Activated naive CD4-positive, alpha-beta T cell treated with Interleukin-2 at 50 U/mL for 16 hours (primary cell): Measurements from ENCODE around the gene KBTBD2.
"Not testable (repeated sequence)": the region's sequence is repeated elsewhere in the genome, so short reads cannot be mapped to it uniquely, and the experiment has no call there.

ENCODE experiments used
- DNase-seq: peaks from one replicate; pipeline ENCODE4 v3.0.0-alpha.2; 2020

KBTBD2 gene

GRCh38 chr7:32848655-32849054 lies 42.9 kb downstream of the KBTBD2 start:
- not testable (repeated sequence) for DNase-seq

GRCh38 chr7:32846630-32847225 lies 44.8 kb downstream of the KBTBD2 start:
- peak; percentile 87 for DNase-seq

DNA sequence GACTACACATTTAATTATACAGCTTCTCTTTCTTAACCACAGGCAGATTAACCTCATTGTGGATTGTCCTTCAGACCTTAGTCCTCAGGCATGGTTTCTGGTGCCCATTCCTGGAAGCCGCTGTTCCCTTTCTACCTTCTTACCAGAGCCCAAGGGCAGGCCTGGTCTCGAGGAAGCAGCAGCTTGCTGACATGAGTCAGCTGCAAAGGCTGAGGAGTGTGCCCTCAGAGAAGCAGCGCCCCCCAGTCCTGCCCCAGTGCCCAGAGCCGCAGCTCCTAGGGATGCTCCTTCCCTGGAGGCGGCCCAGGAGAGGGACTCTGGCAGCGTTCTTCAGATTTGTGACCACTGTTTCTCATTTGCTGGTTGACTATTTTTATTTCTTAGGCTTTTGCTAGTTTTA lies 46.8 kb downstream of the KBTBD2 start:
- not testable (repeated sequence) for DNase-seq

DNA sequence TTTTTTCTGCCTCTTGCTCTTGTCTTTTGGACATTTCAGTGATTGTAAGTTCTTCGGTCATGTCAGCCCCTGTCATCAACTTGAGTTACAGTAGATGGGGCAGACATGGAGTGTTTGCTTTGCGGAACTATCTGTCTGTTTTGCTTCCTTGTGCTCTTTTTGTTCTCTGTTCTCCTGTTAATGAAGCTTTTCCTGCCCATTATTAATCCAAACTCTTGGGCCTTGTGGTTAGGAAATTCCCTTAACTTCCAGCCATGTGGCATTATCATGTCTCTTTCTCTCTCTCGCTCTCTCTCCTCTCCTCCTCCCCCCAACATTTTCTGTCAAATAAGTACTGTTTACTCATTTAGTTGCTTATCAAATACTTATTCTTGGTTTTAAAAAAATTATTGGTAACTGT lies 47.8 kb downstream of the KBTBD2 start:
- DNase-seq: not testable (repeated sequence)

DNA sequence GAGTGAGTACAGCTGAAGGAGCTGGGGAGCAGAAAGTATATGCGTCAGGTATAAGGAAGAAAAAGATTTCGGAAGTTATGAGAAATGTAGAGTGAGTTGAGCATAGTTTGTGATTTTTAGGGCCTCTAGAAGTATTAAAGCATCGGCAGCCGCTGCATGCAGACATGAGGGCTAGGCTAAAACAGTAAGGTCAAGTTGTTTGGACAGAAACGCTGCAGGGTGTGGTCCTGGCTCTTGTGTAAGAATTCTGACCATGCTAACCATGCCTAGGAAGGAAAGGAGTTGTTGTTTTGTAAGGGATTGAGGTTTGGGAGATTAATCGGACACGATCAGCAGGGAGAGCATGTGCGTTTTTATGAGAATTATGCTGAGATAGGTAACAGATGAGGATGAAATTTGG lies 51.7 kb downstream of the KBTBD2 start:
- DNase-seq: not testable (repeated sequence)

DNA sequence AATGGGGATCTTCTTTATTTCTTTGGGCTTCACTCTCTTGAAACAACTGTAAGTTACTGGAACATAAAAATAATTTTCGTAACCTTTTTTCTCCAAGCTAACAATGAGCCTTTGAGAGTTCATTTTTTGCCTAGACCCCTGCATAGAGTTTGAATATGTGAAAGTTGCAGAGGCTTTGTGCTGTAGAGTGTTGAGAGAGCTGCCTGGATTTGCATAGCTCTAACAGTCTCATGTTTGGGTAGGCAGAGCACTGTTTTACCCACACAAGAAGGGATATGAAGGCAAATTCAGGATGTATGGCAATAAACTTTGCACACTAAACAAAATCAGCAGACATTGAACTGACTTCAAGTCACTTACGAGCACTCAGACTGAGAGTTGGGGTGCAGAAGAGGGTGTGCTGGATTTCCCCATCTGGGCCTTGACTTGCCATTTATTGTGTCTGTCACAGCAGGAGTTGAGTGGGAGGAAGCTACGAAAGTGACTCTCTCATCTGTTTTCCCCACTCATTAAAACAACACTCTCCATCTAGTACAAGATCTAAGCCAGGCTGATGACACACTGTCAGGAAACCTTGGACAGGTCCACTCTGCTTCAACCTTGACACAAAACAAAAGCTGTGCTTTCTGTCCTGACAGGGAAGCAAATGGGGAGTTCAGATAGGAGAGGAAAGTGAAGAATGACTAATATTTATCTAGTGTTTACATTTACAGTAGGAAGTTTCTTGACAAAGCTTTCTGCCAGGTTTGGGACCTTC lies 62.4 kb downstream of the KBTBD2 start:
- DNase-seq: not testable (repeated sequence)
